C4-2B (cell line): ENCODE data around the gene LGI4.
"Not testable (repeated sequence)": the region's sequence is repeated elsewhere in the genome, so short reads cannot be mapped to it uniquely, and the experiment has no call there.

Source experiments
- H3K27ac ChIP-seq: fragments of 450-650 bp; 2 replicates; pipeline ENCODE4 v1.5.1; 2017
- ZFX ChIP-seq: fragments of 450-650 bp; IDR thresholded peaks from 2 replicates; pipeline ENCODE4 v1.6.1; 2017
- TF ChIP-seq, protein P1 (sequence below): fragments of 450-650 bp; conservative IDR thresholded peaks from 2 replicates; pipeline ENCODE4 v1.5.1; 2017; ENCODE audit warnings: mild to moderate bottlenecking

The LGI4 gene

DNA sequence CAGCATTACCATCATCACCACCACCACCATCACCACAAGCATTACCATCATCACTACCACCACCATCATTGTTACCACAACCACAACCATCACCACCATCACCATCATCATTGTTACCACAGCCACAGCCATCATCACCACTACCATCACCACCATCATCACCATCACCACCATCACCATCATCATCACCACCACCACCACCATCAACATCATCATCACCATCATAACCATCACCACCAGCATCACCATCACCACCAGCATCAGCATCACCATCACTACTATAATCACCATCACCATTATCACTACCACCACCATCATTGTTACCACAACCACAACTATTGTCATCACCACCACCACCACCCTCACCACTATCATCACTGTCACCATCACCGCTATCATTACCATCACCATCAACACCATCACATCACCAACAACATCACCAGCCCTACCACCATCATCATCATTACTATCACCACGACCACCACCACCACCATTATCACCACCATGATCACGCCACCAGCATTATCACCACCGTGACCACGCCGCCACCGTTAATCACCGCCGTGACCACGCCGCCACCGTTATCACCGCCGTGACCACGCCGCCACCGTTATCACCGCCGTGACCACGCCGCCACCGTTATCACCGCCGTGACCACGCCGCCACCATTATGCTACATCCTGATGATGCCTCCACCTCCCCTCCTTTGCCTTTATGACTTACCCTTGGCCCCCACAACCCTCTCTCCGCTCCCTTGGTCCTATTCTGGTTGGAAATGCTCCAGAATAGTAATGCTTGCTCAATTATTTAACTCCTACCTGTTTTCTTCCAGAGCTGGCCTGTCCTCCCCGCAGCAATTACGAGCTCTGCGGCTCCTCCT, 29.2 kb downstream of the LGI4 start:
- TF ChIP-seq, protein P1, sequence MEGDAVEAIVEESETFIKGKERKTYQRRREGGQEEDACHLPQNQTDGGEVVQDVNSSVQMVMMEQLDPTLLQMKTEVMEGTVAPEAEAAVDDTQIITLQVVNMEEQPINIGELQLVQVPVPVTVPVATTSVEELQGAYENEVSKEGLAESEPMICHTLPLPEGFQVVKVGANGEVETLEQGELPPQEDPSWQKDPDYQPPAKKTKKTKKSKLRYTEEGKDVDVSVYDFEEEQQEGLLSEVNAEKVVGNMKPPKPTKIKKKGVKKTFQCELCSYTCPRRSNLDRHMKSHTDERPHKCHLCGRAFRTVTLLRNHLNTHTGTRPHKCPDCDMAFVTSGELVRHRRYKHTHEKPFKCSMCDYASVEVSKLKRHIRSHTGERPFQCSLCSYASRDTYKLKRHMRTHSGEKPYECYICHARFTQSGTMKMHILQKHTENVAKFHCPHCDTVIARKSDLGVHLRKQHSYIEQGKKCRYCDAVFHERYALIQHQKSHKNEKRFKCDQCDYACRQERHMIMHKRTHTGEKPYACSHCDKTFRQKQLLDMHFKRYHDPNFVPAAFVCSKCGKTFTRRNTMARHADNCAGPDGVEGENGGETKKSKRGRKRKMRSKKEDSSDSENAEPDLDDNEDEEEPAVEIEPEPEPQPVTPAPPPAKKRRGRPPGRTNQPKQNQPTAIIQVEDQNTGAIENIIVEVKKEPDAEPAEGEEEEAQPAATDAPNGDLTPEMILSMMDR: no peak
- no peak for TF ChIP-seq ZFX
- H3K27ac ChIP-seq: no peak overlapping the region

DNA sequence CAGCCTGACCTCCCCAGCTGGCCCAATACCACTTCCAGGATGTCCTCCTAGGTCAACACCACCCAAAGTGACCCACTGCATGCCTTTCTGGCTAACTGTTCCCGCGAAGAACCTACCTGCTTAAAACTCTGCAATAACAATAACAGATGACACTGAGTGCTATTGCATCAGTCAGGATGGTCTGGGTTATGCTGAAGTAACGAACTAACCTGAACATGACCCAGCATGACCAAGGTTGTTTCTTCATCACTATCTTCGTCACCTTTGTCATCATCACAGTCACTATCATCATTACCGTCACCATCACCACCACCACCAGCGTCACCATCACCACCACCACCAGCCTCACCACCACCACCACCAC, 29.8 kb downstream of the LGI4 start:
- TF ChIP-seq ZFX: no peak
- TF ChIP-seq, protein P1: no peak
- no peak overlapping the region for H3K27ac ChIP-seq

DNA sequence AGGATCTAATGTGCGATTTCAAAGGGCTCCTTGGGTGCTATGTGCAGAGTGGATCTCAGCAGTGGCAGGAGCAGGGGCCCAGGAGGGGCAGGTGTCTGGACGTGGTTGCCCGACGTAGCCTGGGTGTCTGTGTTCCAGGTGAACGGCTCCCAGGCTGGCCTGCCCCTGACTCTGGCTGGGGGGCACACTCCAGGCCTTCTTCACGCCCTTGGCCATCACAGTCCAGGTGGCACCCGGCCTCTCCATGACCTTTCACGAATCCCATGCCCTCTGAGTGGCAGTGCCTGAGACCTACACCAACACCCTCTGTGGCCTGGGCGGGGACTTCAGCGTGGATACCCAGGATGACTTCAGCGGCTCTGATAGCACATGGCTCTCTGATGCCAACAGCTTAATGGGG, 30.5 kb downstream of the LGI4 start:
- TF ChIP-seq ZFX: no peak
- TF ChIP-seq, protein P1: no peak
- H3K27ac ChIP-seq: no peak overlapping the region

DNA sequence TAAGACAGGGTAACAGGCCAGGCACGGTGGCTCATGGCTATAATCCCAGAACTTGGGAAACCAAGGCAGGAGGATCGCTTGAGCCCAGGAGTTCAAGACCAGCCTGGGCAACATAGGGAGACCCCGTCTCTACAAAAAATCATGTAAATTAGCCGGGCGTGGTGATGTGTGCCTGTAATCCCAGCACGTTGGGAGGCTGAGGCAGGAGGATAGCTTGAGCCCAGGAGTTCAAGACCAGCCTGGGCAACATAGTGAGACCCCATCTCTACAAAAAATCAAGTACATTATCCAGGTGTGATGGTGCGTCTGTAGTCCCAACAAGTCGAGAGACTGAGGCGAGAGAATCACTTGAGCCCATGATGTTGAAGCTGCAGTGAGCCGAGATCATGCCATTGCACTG, 31.2 kb downstream of the LGI4 start:
- not testable (repeated sequence) for H3K27ac ChIP-seq

DNA sequence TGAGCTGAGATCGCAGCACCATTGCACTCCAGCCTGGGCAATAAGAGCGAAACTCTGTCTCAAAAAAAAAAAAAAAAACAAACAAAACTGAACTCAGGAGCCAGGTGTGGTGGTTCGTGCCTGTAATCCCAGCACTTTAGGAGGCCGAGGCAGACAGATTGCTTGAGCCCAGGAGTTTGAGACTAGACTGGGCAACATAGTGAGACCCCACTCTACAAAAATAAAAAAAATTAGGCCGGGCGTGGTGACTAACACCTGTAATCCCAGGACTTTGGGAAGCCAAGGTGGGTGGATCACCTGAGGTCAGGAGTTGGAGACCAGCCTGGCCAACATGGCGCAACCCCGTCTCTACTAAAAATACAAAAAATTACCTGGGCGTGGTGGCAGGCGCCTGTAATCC, 32.9 kb downstream of the LGI4 start:
- H3K27ac ChIP-seq: not testable (repeated sequence)

DNA sequence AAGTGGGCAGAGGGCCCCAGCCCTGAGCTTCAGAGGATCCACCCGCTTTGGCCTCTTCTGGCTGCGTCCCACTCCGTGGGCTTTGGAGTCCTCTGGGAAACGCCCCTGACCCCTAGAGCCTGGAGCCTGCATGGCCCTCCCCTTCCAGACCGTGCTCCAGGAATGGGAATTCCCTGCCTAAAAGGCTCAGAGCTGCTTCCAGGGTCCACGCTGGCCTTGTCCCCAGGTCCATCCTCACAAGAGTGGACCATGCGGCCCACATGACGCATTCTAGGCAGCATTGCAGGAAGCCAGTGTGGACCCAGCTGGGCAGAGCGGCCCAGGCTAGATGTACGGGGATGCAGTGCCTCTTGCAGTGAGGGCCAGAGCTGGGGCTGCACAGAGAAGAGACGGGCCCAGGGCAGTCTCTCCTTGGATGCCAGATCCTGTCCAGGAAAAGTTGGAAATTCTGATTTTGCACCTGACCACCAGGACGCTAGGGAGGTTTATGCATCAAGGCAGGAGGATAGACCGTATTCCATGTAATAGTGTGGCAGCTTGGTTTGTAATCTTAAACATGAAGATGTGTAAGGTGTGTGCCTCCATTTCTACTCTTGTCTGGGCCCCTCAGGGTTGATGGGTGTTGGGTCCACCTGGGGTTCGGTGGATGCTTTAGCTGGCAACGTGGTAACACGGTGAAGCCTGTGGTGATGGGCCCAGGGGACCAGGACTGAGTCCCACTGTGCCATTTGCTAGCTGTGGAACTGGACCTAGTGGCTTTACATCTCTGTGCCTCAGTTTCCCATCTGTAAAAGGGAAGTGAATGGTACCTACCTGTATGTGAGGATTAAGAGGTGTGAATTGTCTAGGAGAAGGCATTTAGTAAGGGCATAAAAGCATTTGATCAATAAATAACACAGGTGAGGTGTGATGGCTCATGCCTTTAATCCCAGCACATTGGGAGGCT, 34.0 kb downstream of the LGI4 start:
- H3K27ac ChIP-seq: no peak overlapping the region
- TF ChIP-seq, protein P1: no peak
- TF ChIP-seq ZFX: no peak

DNA sequence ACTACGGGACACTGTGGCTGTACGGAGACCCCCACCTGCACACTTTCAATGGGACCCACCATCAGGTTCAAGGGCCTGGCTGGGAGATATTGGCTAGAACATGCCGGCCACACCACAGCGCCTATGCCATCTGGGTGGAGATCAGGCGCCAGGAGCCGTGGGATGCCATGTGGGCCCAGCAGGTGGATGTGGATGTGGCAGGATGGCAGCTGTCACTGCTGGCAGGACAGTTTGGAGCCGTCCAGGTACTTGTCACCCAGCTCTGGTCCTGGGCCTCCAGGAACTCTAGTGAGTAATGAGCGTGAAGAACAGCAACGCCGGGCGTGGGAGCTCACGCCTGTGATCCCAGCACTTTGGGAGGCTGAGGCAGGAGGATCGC, 35.0 kb downstream of the LGI4 start:
- TF ChIP-seq, protein P1: no peak
- no peak for TF ChIP-seq ZFX
- no peak overlapping the region for H3K27ac ChIP-seq

DNA sequence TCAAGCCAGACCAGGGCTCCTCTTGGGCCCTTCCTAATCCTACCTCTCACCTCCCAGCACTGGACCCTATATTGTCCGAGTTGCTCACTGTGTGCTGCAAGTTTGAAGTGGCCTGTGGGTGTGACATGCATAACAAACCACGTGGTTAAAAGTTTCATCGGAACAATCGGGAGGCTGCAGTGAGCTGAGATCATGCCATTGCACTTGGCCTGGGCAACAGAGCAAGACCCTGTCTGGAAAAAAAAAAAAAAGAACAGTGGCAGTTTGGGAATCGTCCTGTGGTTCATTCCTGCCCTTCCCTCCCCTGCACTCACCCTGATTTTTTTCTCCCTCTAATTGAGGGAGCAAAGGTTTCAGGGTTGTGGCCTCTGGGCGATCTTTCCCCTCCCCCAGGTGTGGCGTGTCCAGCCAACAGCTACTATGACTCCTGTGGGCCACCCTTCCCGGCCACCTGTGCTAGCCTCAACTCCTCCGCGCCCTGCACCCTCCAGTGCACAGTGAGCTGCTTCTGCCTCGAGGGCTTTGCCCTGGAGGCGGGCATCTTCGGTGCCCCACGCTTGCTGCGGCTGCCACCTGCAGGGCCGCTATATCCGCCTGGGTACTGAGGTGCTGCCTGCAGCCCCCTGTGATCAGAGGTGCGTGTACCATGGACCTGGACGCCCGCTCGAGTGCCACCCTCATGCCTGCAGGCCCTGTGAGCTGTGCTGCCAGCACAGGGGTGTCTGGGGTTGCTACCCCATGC, 35.5 kb downstream of the LGI4 start:
- TF ChIP-seq, protein P1: no peak
- no peak for TF ChIP-seq ZFX
- no peak overlapping the region for H3K27ac ChIP-seq
